Naive B cell (primary cell): Measurements from ENCODE around the gene CENPA. TPM values are rescaled to one million over a fixed set of nuclear protein-coding genes. Genes with fewer than 3 reads are reported as not detected.
"Not testable (repeated sequence)": the region's sequence is repeated elsewhere in the genome, so short reads cannot be mapped to it uniquely, and the experiment has no call there.

Source experiments
- ATAC-seq, 2 donors: fragments of 150-1000 bp; cut with Tn5 transposase; 2 replicates each; pipeline ENCODE4 v1.10.0; 2021; ENCODE audit warnings: low read depth in 2 of 2, mild to moderate bottlenecking in 2 of 2, moderate library complexity in 2 of 2
- DNase-seq: peaks from one replicate; pipeline ENCODE4 v3.0.0; 2022
- H3K27ac Mint-ChIP-seq, 6 donors: one replicate each; pipeline ENCODE4 v1.8.0; 2020 to 2022; ENCODE audit warnings: mild to moderate bottlenecking in 6 of 6, mixed read lengths in 6 of 6, moderate library complexity in 5 of 6, inconsistent platforms in 2 of 6
- H3K27me3 Mint-ChIP-seq, 3 donors: one replicate each; pipeline ENCODE4 v1.8.0; 2021 to 2022; ENCODE audit warnings: mixed read lengths in 3 of 3, mild to moderate bottlenecking in 1 of 3
- H3K36me3 Mint-ChIP-seq, 2 donors: one replicate each; pipeline ENCODE4 v1.8.0; 2020 to 2022; ENCODE audit warnings: mixed read lengths in 2 of 2, inconsistent platforms in 1 of 2, mild to moderate bottlenecking in 1 of 2
- H3K4me1 Mint-ChIP-seq, 3 donors: one replicate each; pipeline ENCODE4 v1.8.0; 2020 to 2022; ENCODE audit warnings: mixed read lengths in 3 of 3, inconsistent platforms in 1 of 3, mild to moderate bottlenecking in 1 of 3, moderate library complexity in 1 of 3
- H3K4me3 Mint-ChIP-seq, 8 donors: one replicate each; pipeline ENCODE4 v1.8.0; 2020 to 2022; ENCODE audit warnings: mild to moderate bottlenecking in 8 of 8, mixed read lengths in 8 of 8, moderate library complexity in 8 of 8, inconsistent platforms in 2 of 8
- H3K9me3 Mint-ChIP-seq, 7 donors: one replicate each; pipeline ENCODE4 v1.8.0; 2020 to 2022; ENCODE audit warnings: mixed read lengths in 7 of 7, mild to moderate bottlenecking in 5 of 7, inconsistent platforms in 2 of 7, moderate library complexity in 1 of 7
- polyA plus RNA-seq, 6 donors: library from polyadenylated mRNA; unstranded; fragments of 300-500 nt; fragmentation: Illumina TruSeq; gene quantifications; one replicate each; pipeline ENCODE4 v1.2.3, GENCODE V29; 2021; ENCODE audit warnings: low read depth in 6 of 6

The CENPA gene
- polyA plus RNA-seq, 6 donors from 2014 or later = not detected

DNA sequence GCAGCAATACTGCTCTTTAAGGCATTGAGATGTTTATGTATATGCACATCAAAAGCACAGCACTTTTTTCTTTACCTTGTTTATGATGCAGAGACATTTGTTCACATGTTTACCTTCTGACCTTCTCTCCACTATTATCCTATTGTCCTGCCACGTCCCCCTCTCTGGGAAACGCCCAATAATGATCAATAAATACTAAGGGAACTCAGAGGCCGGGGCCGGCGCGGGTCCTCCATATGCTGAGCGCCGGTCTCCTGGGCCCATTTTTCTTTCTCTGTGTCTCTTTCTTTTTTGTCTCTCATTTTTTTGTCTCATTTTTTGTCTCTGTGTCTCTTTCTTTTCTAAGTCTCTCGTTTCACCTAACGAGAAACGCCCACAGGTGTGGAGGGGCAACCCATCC, 35.4 kb upstream of the CENPA start:
- DNase-seq, H3K36me3 Mint-ChIP-seq, H3K27me3 Mint-ChIP-seq, H3K9me3 Mint-ChIP-seq, H3K27ac Mint-ChIP-seq, H3K4me3 Mint-ChIP-seq, ATAC-seq: not testable (repeated sequence)
- H3K4me1 Mint-ChIP-seq = peaks cover 8 to 14% (median 11%) of the 10 kb centered on the region in 3 donors

DNA sequence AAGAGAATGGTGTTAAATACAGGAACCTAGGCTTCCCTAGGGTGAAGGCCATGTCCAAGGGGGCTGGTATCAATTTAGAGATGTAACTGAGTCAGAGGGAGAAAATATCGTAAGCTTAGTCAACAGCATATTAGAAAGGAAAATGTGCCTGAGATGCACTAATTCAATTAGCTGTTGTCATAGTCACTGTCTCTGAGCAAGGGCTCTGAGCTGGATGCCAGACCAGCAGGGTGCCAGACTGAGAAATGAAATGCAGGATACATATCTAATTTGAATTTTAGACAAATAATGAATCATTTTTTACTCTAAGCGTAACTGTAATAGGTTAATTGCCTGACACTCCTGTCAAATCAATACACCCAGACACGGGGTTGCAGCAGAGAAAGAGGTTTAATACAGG, 33.2 kb upstream of the CENPA start:
- H3K27me3 Mint-ChIP-seq = no peaks in the 10 kb centered on the region

GRCh38 chr2:26754539-26754938, 31.3 kb upstream of the CENPA start:
- no peak for DNase-seq
- Mint-ChIP-seq H3K4me3 (no peak overlapping the region), H3K9me3 (peaks cover 0 to 2% (median 0%) of the 10 kb centered on the region in 7 donors), H3K36me3 (no peaks in the 10 kb centered on the region), H3K4me1 (peaks cover 8 to 18% (median 11%) of the 10 kb centered on the region in 3 donors), H3K27ac (no peak overlapping the region), H3K27me3 (no peaks in the 10 kb centered on the region)
- ATAC-seq = no peak

More for the DNA sequence above, 33.2 kb upstream of the CENPA start:
- Mint-ChIP-seq H3K27ac (no peak overlapping the region), H3K9me3 (peaks cover 0 to 2% (median 0%) of the 10 kb centered on the region in 7 donors), H3K36me3 (no peaks in the 10 kb centered on the region), H3K4me1 (peaks cover 8 to 14% (median 11%) of the 10 kb centered on the region in 3 donors), H3K4me3 (peak overlapping the region in 1 of 8 donors; percentile 21)
- ATAC-seq = no peak
- DNase-seq = no peak

GRCh38 chr2:26754972-26755670, 30.7 kb upstream of the CENPA start:
- H3K4me3 Mint-ChIP-seq = no peak overlapping the region
- peak overlapping the region in 1 of 6 donors; percentile 86 for H3K27ac Mint-ChIP-seq
- peaks cover 4 to 15% (median 7%) of the 10 kb centered on the region in 3 donors for H3K4me1 Mint-ChIP-seq
- DNase-seq = peak; percentile 14
- H3K36me3 Mint-ChIP-seq = no peaks in the 10 kb centered on the region
- ATAC-seq = peak; percentile 86 to 91
- peaks cover 0 to 2% (median 0%) of the 10 kb centered on the region in 7 donors for H3K9me3 Mint-ChIP-seq
- H3K27me3 Mint-ChIP-seq = no peaks in the 10 kb centered on the region

GRCh38 chr2:26756337-26756736, 29.5 kb upstream of the CENPA start:
- H3K36me3 Mint-ChIP-seq = no peaks in the 10 kb centered on the region
- peaks cover 3 to 10% (median 5%) of the 10 kb centered on the region in 3 donors for H3K4me1 Mint-ChIP-seq

DNA sequence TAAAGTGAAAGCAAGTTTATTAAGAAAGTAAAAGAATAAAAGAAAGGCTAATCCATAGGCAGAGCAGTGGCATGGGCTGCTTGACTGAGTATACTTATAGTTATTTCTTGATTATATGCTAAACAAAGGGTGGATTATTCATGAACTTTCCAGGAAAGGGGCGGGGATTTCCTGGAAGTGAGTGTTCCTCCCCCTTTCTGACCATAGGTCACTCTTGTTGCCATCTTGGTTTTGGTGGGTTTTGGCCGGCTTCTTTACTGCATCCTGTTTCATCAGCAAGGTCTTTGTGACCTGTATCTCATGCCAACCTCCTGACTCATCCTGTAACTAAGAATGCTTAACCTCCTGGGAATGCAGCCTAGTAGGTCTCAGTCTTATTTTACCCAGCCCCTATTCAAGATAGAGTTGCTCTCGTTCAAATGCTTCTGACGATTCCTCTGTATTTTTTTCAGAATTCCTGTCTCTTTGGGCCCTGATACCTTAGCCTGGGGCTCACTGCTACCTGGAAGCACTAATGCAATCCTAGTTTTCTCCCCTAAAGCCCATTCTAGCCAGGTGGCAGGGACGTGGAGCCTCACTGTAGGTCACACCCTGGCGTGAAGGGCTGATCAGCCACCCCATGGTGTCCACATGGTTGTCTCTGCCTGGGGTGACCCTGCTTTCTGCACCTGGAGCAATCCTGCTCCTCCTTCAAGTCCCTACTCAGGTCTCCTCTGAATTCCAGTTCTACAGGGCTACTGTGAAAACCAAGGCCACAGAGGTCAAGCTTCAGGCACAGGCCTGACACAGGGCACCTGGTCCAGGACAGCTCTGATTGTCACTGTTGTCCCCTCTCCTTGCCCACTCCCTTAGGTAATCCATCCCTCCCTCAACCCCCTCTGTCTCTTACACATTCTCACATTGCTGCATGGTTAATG, 27.7 kb upstream of the CENPA start:
- Mint-ChIP-seq H3K4me1 (peaks cover 3 to 10% (median 10%) of the 10 kb centered on the region in 3 donors), H3K27me3 (no peaks in the 10 kb centered on the region), H3K27ac (peak overlapping the region in 1 of 6 donors; percentile 57), H3K9me3 (no peaks in the 10 kb centered on the region), H3K4me3 (no peak overlapping the region), H3K36me3 (no peaks in the 10 kb centered on the region)
- no peak for ATAC-seq
- DNase-seq = no peak

More at GRCh38 chr2:26756337-26756736, 29.5 kb upstream of the CENPA start:
- peaks cover 0 to under 1% (median 0%) of the 10 kb centered on the region in 7 donors for H3K9me3 Mint-ChIP-seq
- DNase-seq = no peak
- no peak for ATAC-seq
- H3K4me3 Mint-ChIP-seq = no peak overlapping the region
- H3K27me3 Mint-ChIP-seq = no peaks in the 10 kb centered on the region
- H3K27ac Mint-ChIP-seq = no peak overlapping the region

DNA sequence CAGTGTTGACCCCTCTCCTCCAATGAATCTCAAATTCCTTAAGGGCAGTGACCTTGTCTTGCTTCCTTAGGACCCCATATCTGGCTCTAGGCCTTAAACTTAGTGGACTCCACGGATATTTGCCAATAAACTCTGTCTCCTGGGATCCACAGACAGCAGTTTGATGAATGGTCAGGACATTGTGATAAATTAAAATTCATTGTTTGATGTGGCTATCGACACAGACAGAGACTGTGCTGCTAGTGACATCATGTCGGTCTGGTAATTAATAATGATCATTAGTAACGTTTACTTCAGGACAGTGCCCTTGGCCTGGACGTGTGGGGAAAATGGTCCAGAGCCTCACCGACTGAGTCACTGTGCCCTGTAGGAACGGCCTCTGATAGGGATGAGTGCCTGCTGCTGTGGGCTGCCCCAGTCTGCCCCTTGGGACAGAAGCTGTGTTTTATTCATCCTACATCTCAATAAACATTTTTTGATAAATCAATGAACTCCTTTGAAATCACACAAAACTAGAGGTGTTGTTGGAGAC, 27.0 kb upstream of the CENPA start:
- ATAC-seq = no peak
- Mint-ChIP-seq H3K27me3 (no peaks in the 10 kb centered on the region), H3K36me3 (no peaks in the 10 kb centered on the region), H3K4me1 (peaks cover 7 to 16% (median 16%) of the 10 kb centered on the region in 3 donors), H3K9me3 (no peaks in the 10 kb centered on the region), H3K4me3 (no peak overlapping the region), H3K27ac (no peak overlapping the region)
- no peak for DNase-seq

GRCh38 chr2:26759845-26760244, 26.0 kb upstream of the CENPA start:
- Mint-ChIP-seq H3K27ac (no peak overlapping the region), H3K4me1 (peaks cover 12 to 21% (median 21%) of the 10 kb centered on the region in 3 donors), H3K36me3 (no peaks in the 10 kb centered on the region), H3K9me3 (no peaks in the 10 kb centered on the region), H3K27me3 (no peaks in the 10 kb centered on the region), H3K4me3 (no peak overlapping the region)
- DNase-seq = no peak
- ATAC-seq = no peak

- Mint-ChIP-seq H3K4me3 (peak overlapping the region in 1 of 8 donors; percentile 73), H3K4me1 (peaks cover 19 to 28% (median 28%) of the 10 kb centered on the region in 3 donors)
- not testable (repeated sequence) for DNase-seq, ATAC-seq, H3K36me3 Mint-ChIP-seq, H3K27me3 Mint-ChIP-seq, H3K9me3 Mint-ChIP-seq, H3K27ac Mint-ChIP-seq
Measured at GRCh38 chr2:26760991-26761390, 24.9 kb upstream of the CENPA start.

DNA sequence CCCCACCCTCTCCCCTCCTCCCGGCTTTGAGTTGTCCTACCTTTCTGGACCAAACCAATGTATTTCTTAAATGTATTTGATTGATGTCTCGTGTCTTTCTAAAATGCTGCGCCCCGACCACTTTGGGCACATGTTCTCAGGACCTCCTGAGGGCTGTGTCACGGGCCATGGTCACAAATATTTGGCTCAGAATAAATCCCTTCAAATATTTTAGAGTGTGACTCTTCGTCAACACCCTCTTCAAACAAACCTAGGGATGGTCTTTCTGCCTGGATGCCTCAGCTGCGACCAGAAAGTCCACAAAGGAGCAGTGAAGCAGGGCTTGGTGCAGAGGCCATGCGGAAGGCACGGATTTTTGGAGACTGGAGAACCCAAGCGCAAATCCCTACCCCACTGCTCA, 22.8 kb upstream of the CENPA start:
- no peak for ATAC-seq

GRCh38 chr2:26764078-26764887, 21.6 kb upstream of the CENPA start, which contains the start of gene SLC35F6:
Gene SLC35F6 (plus strand): TSS chr2:26764284. CDS start chr2:26764350, 66 bp downstream.
- Mint-ChIP-seq H3K27me3 (no peaks in the 10 kb centered on the region), H3K4me3 (peak within 1 kb of the TSS; percentile 80 to 97 (median 94)), H3K27ac (peak within 1 kb of the TSS; percentile 92 to 98 (median 94)), H3K4me1 (peaks cover 23 to 46% (median 37%) of the 10 kb centered on the region in 3 donors), H3K36me3 (no peaks in the 10 kb centered on the region), H3K9me3 (no peaks in the 10 kb centered on the region)
- ATAC-seq (peak; percentile 97 to 98), DNase-seq (peak; percentile 82)

More for the DNA sequence above, 22.8 kb upstream of the CENPA start:
- no peaks in the 10 kb centered on the region for H3K9me3 Mint-ChIP-seq
- peak overlapping the region in 3 of 6 donors; percentile 33 to 92 (median 47) for H3K27ac Mint-ChIP-seq
- no peaks in the 10 kb centered on the region for H3K27me3 Mint-ChIP-seq
- H3K36me3 Mint-ChIP-seq = no peaks in the 10 kb centered on the region
- peaks cover 23 to 38% (median 34%) of the 10 kb centered on the region in 3 donors for H3K4me1 Mint-ChIP-seq
- H3K4me3 Mint-ChIP-seq = peak overlapping the region; percentile 63 to 97 (median 93)
- DNase-seq = no peak

DNA sequence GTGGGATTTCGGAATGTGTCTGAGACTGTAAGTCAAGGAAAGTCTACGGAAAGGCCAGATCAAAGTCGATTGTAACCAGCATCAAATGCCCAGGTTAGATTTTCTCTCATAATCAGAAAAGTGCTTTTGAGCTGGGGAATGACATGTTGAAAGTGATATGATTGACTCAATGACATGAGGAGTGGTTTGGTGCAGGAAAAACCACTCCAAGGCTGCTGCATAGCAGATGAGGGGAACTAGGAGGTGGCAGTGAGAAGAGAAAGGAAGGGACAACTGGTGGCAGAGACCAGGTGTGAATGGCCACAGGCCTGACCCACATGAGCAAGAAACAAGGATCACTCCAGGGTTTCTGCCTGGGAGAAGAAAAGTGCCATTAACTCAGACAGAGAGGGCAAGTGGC, 20.9 kb upstream of the CENPA start:
- Mint-ChIP-seq H3K4me3 (peak overlapping the region; percentile 80 to 97 (median 94)), H3K4me1 (peaks cover 28 to 50% (median 41%) of the 10 kb centered on the region in 3 donors), H3K36me3 (no peaks in the 10 kb centered on the region), H3K27ac (peak overlapping the region in 5 of 6 donors; percentile 58 to 93 (median 92)), H3K9me3 (no peaks in the 10 kb centered on the region), H3K27me3 (no peaks in the 10 kb centered on the region)
- DNase-seq (no peak), ATAC-seq (no peak)
